Activated naive CD4-positive, alpha-beta T cell treated with anti-CD3 and anti-CD28 coated beads for 36 hours (primary cell): ENCODE measurements around the gene APOBEC3B. TPM values are rescaled to one million over a fixed set of nuclear protein-coding genes. Genes with fewer than 3 reads are reported as not detected.
"Not testable (repeated sequence)": the region's sequence is repeated elsewhere in the genome, so short reads cannot be mapped to it uniquely, and the experiment has no call there.

Source experiments
- CTCF ChIA-PET: fragments of 350-600 bp; sonication (Branson Sonifier 250); formaldehyde crosslinking; loops from one replicate; lab custom pipeline; 2021; ENCODE audit warnings: antibody characterized with exemption; lab: Charles Lee
- DNase-seq: peaks from one replicate; pipeline ENCODE4 v3.0.0-alpha.2; 2020
- H3K27ac Mint-ChIP-seq: one replicate; pipeline ENCODE4 v1.8.0; 2021; ENCODE audit warnings: mild to moderate bottlenecking, mixed read lengths
- H3K27me3 Mint-ChIP-seq: one replicate; pipeline ENCODE4 v1.8.0; 2021; ENCODE audit warnings: low read depth, mixed read lengths
- H3K36me3 Mint-ChIP-seq: one replicate; pipeline ENCODE4 v1.8.0; 2021; ENCODE audit warnings: low read depth, mixed read lengths
- H3K4me1 Mint-ChIP-seq: one replicate; pipeline ENCODE4 v1.8.0; 2021; ENCODE audit warnings: low read depth, mixed read lengths
- H3K4me3 Mint-ChIP-seq: one replicate; pipeline ENCODE4 v1.8.0; 2021; ENCODE audit warnings: mild to moderate bottlenecking, moderate library complexity, mixed read lengths
- H3K9me3 Mint-ChIP-seq: one replicate; pipeline ENCODE4 v1.8.0; 2021; ENCODE audit warnings: mixed read lengths
- intact Hi-C: fragments of 100-400 bp; cut with micrococcal nuclease; formaldehyde crosslinking; loops from one replicate; pipeline ENCODE4 v1.15.1; 2023
- total RNA-seq, 2 experiments: library from RNA; stranded (reverse); gene quantifications; one replicate each; pipeline ENCODE4 v1.2.3, GENCODE V29; 2021

Gene APOBEC3B
- total RNA-seq, 2 experiments from 2014 or later, result 5.5 to 6.0 TPM

- Mint-ChIP-seq H3K4me1 (peaks cover 70% of the 10 kb centered on the region), H3K27me3 (no peaks in the 10 kb centered on the region), H3K36me3 (no peaks in the 10 kb centered on the region), H3K4me3 (peak overlapping the region; percentile 12), H3K9me3 (peaks cover 10% of the 10 kb centered on the region), H3K27ac (peak overlapping the region; percentile 88)
- CTCF ChIA-PET, result interaction anchor here (1.2 kb wide), 1 partner anchor 16 kb away, joined by 6 read pairs; no protein-coding TSS in a partner anchor
- DNase-seq, result peak; percentile 70
- intact Hi-C loops, result loop anchor here (10.0 kb wide), 1 partner anchor 283 kb away; the partner anchor contains the start of genes GTPBP1 and JOSD1
Observed at GRCh38 chr22:38987171-38987895, 5.2 kb downstream of the APOBEC3B start.

GRCh38 chr22:38989466-38989865, 7.3 kb downstream of the APOBEC3B start:
- Mint-ChIP-seq H3K4me3 (no peak overlapping the region), H3K36me3 (no peaks in the 10 kb centered on the region), H3K27ac (no peak overlapping the region), H3K4me1 (peaks cover 65% of the 10 kb centered on the region), H3K27me3 (no peaks in the 10 kb centered on the region), H3K9me3 (no peaks in the 10 kb centered on the region)
- CTCF ChIA-PET, result no interaction called here
- peak; percentile 58 for DNase-seq
- intact Hi-C loops, result loop anchor here (10.0 kb wide), 1 partner anchor 285 kb away; the partner anchor contains the start of genes GTPBP1 and JOSD1

GRCh38 chr22:38992871-38993371, 10.8 kb downstream of the APOBEC3B start:
- DNase-seq, H3K4me3 Mint-ChIP-seq, H3K9me3 Mint-ChIP-seq, intact Hi-C loops, H3K27me3 Mint-ChIP-seq, H3K36me3 Mint-ChIP-seq, H3K27ac Mint-ChIP-seq: not testable (repeated sequence)
- H3K4me1 Mint-ChIP-seq, result peaks cover 33% of the 10 kb centered on the region
- CTCF ChIA-PET, result interaction anchor here (1.5 to 1.9 kb wide), 2 partner anchors 10 to 19 kb away, joined by 4 read pairs; no protein-coding TSS in a partner anchor

- H3K36me3 Mint-ChIP-seq, result no peaks in the 10 kb centered on the region
Observed at GRCh38 chr22:38996105-38996504, 14.0 kb downstream of the APOBEC3B start.

GRCh38 chr22:38997518-38997917, 15.4 kb downstream of the APOBEC3B start:
- peaks cover 15% of the 10 kb centered on the region for H3K4me1 Mint-ChIP-seq
- DNase-seq, result no peak
- H3K36me3 Mint-ChIP-seq, result no peaks in the 10 kb centered on the region
- H3K27me3 Mint-ChIP-seq, result peaks cover 2% of the 10 kb centered on the region
- H3K4me3 Mint-ChIP-seq, result no peak overlapping the region
- H3K9me3 Mint-ChIP-seq, result no peaks in the 10 kb centered on the region
- intact Hi-C loops, result no loop called here
- CTCF ChIA-PET, result interaction anchor here (1.3 kb wide), 1 partner anchor 24 kb away, joined by 4 read pairs; no protein-coding TSS in a partner anchor
- H3K27ac Mint-ChIP-seq, result no peak overlapping the region

More at GRCh38 chr22:38996105-38996504, 14.0 kb downstream of the APOBEC3B start:
- intact Hi-C loops, result no loop called here
- Mint-ChIP-seq H3K27ac (no peak overlapping the region), H3K27me3 (peaks cover 2% of the 10 kb centered on the region), H3K4me1 (peaks cover 11% of the 10 kb centered on the region), H3K4me3 (no peak overlapping the region), H3K9me3 (no peaks in the 10 kb centered on the region)
- CTCF ChIA-PET, result no interaction called here
- no peak for DNase-seq

- H3K9me3 Mint-ChIP-seq, result no peaks in the 10 kb centered on the region
- H3K4me1 Mint-ChIP-seq, result peaks cover 9% of the 10 kb centered on the region
- intact Hi-C loops, result loop anchor here (1.0 to 5.0 kb wide), 5 partner anchors 21 to 236 kb away; partner anchors contain the start of gene APOBEC3B
- H3K27me3 Mint-ChIP-seq, result no peaks in the 10 kb centered on the region
- no peaks in the 10 kb centered on the region for H3K36me3 Mint-ChIP-seq
- peak; percentile 86 for DNase-seq
- CTCF ChIA-PET, result interaction anchor here (0.6 to 4.1 kb wide), 31 partner anchors 10 to 397 kb away, joined by 3 to 64 read pairs (median 4); partner anchors contain the start of genes APOBEC3B, APOBEC3F, NPTXR and TAB1
- H3K4me3 Mint-ChIP-seq, result no peak overlapping the region
- H3K27ac Mint-ChIP-seq, result no peak overlapping the region
Observed at GRCh38 chr22:39003165-39003638, 21.1 kb downstream of the APOBEC3B start.

- intact Hi-C loops, result loop anchor here (1.0 kb wide), 2 partner anchors 111 to 115 kb away; no protein-coding TSS in a partner anchor
- Mint-ChIP-seq H3K9me3 (no peaks in the 10 kb centered on the region), H3K27ac (no peak overlapping the region), H3K27me3 (no peaks in the 10 kb centered on the region), H3K4me1 (peaks cover 11% of the 10 kb centered on the region), H3K36me3 (no peaks in the 10 kb centered on the region), H3K4me3 (no peak overlapping the region)
- CTCF ChIA-PET, result interaction anchor here (0.8 to 4.7 kb wide), 6 partner anchors 33 to 144 kb away, joined by 3 to 22 read pairs (median 4); no protein-coding TSS in a partner anchor
- DNase-seq, result no peak
Observed at GRCh38 chr22:39007177-39007576, 25.0 kb downstream of the APOBEC3B start.

GRCh38 chr22:39008271-39008850, 26.2 kb downstream of the APOBEC3B start:
- DNase-seq, H3K9me3 Mint-ChIP-seq, H3K36me3 Mint-ChIP-seq, H3K27ac Mint-ChIP-seq, H3K4me1 Mint-ChIP-seq, H3K4me3 Mint-ChIP-seq, H3K27me3 Mint-ChIP-seq, intact Hi-C loops: not testable (repeated sequence)
- CTCF ChIA-PET, result interaction anchor here (0.7 to 4.7 kb wide), 5 partner anchors 34 to 143 kb away, joined by 3 to 22 read pairs (median 4); no protein-coding TSS in a partner anchor

- Mint-ChIP-seq H3K4me3 (no peak overlapping the region), H3K27me3 (no peaks in the 10 kb centered on the region), H3K27ac (no peak overlapping the region), H3K4me1 (peaks cover 23% of the 10 kb centered on the region), H3K9me3 (no peaks in the 10 kb centered on the region), H3K36me3 (no peaks in the 10 kb centered on the region)
- intact Hi-C loops, result loop anchor here (5.0 kb wide), 1 partner anchor 306 kb away; the partner anchor contains the start of gene RPL3
- CTCF ChIA-PET, result no interaction called here
- DNase-seq, result no peak
Observed at GRCh38 chr22:39010946-39011345, 28.8 kb downstream of the APOBEC3B start.

- Mint-ChIP-seq H3K4me3 (no peak overlapping the region), H3K27ac (no peak overlapping the region), H3K4me1 (peaks cover 31% of the 10 kb centered on the region), H3K36me3 (peaks cover 4% of the 10 kb centered on the region), H3K27me3 (no peaks in the 10 kb centered on the region), H3K9me3 (no peaks in the 10 kb centered on the region)
- intact Hi-C loops, result loop anchor here (5.0 kb wide), 1 partner anchor 304 kb away; the partner anchor contains the start of gene RPL3
- DNase-seq, result no peak
- CTCF ChIA-PET, result interaction anchor here (0.6 to 1.1 kb wide), 5 partner anchors 31 to 169 kb away, joined by 3 to 5 read pairs (median 4); partner anchors contain the start of gene NPTXR
Observed at GRCh38 chr22:39012533-39013511, 30.7 kb downstream of the APOBEC3B start.

GRCh38 chr22:39013561-39013941, 31.4 kb downstream of the APOBEC3B start:
- Mint-ChIP-seq H3K4me3 (peak overlapping the region; percentile 89), H3K27ac (peak overlapping the region; percentile 95), H3K4me1 (peaks cover 34% of the 10 kb centered on the region)
- H3K27me3 Mint-ChIP-seq, H3K36me3 Mint-ChIP-seq, H3K9me3 Mint-ChIP-seq, DNase-seq: not testable (repeated sequence)
- intact Hi-C loops, result loop anchor here (5.0 kb wide), 1 partner anchor 304 kb away; the partner anchor contains the start of gene RPL3
- CTCF ChIA-PET, result interaction anchor here (0.6 to 1.1 kb wide), 4 partner anchors 38 to 169 kb away, joined by 3 to 5 read pairs (median 4); partner anchors contain the start of gene NPTXR
